GM19395 (cell line): Measurements from ENCODE around the gene SEMA4D.

Source experiments
- ATAC-seq: cut with Tn5 transposase; IDR thresholded peaks from one replicate; pipeline ENCODE4 v1.9.1; 2021; ENCODE audit warnings: mild to moderate bottlenecking, moderate library complexity; ENCODE audit not compliant: unreplicated experiment

The SEMA4D gene

DNA sequence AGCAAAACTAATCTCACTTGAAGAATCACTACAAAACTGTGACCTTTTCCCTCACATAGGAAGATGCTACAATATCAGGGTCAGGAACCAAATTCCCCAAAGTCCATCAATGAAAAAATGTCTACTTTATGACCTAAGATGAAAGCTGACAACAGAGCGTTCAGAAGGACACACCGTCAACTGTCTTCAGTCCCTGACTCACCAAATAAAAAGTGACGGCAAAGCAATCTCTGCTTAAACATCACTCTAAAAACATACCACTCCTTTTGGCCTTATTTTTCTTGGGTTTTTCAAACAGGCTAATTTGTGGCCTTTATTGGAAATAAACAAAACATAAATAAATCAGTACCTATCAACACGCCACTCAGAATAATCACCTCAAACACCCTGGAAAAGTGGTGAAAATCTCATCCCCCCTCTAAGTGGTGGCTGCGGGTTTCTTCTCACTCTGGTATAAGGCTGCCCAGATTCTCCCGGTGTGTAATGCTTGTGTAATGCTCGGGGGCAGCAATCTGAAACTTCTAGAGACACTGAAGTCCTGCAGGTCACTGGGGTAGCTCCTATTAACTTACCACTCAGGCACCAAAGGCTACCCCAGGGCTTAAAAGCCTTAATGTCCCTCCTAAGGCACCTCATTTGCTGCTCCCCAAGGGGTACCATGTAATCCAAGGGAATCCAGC is 29.5 kb downstream of the SEMA4D start:
- ATAC-seq = no peak

- ATAC-seq = peak; percentile 22
Observed at GRCh38 chr9:89467278-89467625, 30.7 kb downstream of the SEMA4D start.

DNA sequence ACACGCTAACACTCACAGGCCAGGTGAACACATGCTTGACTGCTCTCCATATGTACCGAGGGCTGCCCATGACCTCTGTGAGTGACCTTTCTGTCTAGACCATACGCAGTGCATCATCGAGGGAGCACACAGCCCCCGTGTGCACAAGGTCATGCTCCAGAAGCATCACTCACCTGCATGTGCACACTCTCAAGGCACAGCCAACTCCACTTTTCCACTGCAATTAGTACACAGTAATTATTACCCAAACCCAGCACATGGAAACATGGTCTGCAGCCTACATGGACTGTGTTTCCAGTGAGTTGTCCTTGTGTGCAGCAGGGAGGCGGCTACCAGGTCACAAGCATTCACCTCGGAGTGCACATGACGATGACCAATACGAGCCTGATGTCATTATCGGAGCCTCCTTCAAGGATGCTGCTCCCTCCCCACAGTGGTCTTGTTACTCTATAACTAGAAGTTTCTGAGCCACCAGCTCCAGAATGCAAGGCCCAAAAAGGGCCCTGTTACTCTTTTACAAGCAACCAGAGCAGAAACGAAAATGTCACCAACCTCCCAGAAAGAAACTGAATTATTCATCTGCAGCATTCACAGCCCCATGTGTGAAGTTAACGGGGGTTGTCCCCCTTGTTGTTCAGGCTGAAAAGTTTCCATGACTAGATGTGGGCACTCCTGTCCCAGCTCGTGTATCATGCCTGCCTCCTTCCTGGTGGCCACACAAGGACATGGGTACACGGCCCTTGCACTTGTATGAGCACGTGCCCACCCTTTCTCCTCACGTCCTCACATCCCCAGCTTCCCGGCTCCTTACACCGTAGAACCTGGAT is 31.2 kb downstream of the SEMA4D start:
- ATAC-seq = peak; percentile 74

DNA sequence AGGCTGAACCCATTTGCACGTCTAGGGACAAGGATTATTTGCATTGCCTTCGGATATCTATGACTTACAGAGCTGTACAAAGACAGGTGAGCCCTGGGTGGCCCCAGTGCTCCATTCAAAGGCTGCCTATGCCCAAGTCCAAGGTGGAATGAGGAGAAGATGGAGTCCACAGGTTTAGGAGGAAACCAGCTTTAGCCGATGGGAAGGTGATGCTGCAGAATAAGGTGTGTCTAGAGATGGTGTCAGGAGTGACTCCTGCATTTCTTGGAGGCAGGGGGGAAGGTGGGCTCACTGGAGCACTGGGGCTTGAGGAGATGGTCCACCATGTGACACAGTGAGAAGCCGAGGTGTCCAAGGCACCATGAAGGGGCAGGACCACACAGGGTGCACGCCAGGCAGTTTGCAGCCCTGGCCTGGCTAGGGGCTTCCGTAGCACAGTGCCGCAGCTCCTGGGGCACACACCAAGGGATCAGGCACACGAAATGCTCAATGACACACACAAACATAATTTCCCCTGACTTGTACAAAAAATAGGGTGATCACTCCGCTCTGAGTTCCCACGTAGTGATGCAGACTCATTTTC is 32.1 kb downstream of the SEMA4D start:
- no peak for ATAC-seq

- no peak for ATAC-seq
Observed at GRCh38 chr9:89465001-89465451, 32.9 kb downstream of the SEMA4D start.

GRCh38 chr9:89464300-89464901 is 33.5 kb downstream of the SEMA4D start:
- ATAC-seq = no peak

DNA sequence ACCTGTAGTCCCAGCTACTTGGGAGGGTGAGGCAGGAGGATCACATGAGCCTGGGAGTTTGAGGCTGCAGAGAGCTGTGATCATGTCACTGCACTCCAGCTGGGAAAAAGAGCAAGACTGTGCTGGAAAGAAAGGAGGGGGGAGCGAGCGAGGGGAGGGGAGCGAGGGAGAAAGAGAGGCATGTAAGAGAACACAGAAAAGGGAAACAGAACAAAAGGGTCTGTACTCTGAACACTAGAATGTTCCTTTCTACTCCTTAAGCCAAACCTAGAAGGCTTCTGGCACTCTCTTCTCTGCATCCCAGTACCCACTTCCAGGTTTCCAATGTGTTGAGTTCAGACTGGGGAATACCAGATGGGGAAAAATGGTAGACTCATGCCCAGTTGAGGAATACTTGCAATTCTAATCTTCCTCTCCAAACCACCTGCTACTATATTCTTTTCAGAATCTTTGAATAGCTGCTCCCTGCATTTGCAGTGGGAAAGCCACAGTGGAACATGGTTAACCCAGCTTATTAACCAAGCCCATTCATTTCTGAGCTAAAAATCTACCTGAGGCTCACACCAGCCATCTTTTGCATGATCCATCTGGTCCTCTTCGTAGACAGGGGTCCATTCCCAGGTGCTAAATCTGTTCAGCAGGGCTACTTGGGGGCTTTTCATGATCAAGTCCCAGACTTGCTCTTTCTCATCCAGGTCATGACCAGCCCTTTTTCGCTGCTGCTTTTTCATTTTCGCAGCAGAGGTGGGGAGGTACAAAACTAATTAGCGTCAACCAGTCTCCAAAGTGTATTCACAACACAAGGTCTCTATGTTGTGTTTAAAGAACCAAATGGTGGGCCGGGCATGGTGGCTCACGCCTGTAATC is 34.9 kb downstream of the SEMA4D start:
- ATAC-seq = no peak

GRCh38 chr9:89462199-89462598 is 35.7 kb downstream of the SEMA4D start:
- ATAC-seq = no peak

- no peak for ATAC-seq
Observed at GRCh38 chr9:89461265-89461664, 36.6 kb downstream of the SEMA4D start.

- ATAC-seq = no peak
Observed at GRCh38 chr9:89460551-89460950, 37.4 kb downstream of the SEMA4D start.

GRCh38 chr9:89458768-89459496 is 39.0 kb downstream of the SEMA4D start:
- ATAC-seq = no peak

- ATAC-seq = no peak
Observed at GRCh38 chr9:89457376-89457855, 40.5 kb downstream of the SEMA4D start.

- ATAC-seq = no peak
Observed at GRCh38 chr9:89455356-89455824, 42.5 kb downstream of the SEMA4D start.

DNA sequence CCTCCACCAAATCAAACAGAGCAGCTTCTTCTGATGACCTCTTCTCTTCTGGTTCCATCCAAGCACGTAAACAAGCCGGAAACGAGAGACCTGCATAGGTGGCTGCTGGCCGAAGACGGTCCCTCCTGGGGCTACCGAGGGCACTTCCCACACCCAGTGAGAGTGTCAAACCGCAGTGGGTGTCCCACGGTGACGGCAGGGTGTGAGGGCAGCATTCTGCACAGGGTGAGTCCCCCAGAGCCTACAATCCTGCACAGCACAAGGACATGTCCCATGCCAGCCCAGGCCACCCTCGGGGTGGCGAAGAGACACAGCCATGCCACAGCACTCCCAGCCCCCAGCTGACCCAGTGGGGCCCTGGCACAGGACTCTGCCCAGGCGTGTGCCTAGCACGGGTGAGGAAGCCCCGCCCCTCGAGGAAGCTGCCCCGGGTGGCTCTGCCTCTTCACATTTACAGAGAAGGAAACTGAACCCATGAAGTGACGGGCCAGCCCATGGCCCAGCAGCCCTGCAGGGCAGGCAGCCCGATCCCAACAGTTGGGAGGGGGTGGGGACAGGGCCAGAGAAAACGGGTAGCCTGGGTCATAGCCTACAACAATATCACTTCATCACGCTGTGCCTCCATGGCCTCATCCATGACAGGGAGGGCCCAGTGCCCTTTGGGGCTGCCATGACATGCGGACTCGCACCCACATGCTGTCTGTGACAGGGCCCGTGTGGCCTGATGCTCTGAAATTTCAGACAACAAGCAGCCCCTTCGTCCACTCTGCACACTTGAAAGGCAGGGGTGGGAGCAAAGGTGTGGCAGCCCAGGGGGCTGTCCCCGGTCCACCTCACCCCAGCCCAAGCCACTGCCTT is 43.2 kb downstream of the SEMA4D start:
- ATAC-seq = no peak

- no peak for ATAC-seq
Observed at GRCh38 chr9:89453452-89453851, 44.5 kb downstream of the SEMA4D start.

GRCh38 chr9:89452561-89452960 is 45.4 kb downstream of the SEMA4D start:
- no peak for ATAC-seq

GRCh38 chr9:89450213-89450612 is 47.7 kb downstream of the SEMA4D start:
- ATAC-seq = no peak

DNA sequence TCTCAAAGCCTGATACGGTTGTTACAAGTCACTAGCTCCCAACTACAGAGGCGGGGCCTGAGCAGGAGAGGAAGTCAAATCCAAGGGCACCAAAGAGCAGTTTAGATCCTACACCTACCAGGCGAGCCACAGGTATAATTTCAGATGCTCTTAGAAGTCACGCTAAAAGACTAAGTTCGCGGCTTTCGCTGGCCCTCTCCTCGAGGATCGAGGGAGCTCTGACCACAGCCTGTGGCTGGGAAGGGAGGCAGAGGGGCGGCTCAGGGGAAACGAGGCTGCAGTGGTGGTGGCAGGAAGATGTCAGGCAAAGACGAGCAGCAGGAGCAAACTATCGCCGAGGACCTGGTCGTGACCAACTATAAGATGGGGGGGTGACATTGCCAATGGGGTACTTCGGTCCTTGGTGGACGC is 48.6 kb downstream of the SEMA4D start:
- no peak for ATAC-seq

GRCh38 chr9:89448821-89449220 is 49.1 kb downstream of the SEMA4D start:
- no peak for ATAC-seq
